ENCODE results near the gene PTPRU.

The PTPRU gene

DNA sequence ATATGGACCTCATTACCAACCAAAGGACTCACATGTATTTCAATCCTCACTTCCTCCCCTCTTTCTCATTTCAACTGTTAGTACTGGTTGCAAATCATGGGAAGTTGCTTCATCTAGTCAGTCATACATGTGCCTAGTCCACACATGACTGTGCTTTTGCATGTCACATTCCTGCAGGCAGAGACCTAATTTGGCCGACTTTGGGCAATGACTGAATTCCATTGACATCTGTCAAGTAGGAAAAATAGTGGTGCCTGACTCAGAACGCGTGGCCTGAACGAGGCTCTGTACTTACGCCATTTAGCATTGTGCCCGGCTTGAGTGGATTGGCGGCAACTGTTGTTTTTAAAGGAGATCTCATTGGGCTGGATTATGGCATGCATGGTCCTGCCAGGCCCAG lies 18.0 kb downstream of the PTPRU start:
- in situ Hi-C loops (cut with HindIII; ENCODE audit: low pct_unique_long_range_greater_than_20kb, low sequenced_read_pairs): no loop called here
- DNase-seq (ENCODE audit: low read depth in 1 of 2, low spot score in 1 of 2): no peak
- TF ChIP-seq JUND (IDR thresholded peaks at IDR 0.05; ENCODE audit: low read depth): no peak

DNA sequence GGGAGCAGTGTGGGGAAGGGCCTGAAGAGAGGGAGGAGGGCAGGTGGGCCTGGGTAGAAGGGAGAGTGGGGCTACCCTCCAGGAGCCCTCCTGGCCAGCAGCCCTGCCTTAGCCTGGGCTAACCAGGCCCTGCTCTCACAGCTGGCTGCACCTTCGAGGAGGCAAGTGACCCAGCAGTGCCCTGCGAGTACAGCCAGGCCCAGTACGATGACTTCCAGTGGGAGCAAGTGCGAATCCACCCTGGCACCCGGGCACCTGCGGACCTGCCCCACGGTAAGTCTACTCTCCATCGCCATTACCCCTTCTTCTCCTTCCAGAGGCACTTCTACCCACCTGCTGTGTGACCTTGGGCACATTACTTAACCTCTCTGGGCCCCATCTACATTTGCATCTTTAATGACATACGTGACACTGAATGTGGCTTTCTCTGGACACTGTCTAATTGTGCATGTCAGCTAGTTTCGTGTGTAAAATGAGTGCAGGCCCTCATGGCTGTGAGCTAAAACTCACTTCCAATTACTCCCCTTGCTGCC lies 18.9 kb downstream of the PTPRU start:
- DNase-seq (ENCODE audit: low read depth in 1 of 2, low spot score in 1 of 2): no peak
- no peak for TF ChIP-seq JUND (IDR thresholded peaks at IDR 0.05; ENCODE audit: low read depth)
- in situ Hi-C loops (cut with HindIII; ENCODE audit: low pct_unique_long_range_greater_than_20kb, low sequenced_read_pairs): no loop called here

DNA sequence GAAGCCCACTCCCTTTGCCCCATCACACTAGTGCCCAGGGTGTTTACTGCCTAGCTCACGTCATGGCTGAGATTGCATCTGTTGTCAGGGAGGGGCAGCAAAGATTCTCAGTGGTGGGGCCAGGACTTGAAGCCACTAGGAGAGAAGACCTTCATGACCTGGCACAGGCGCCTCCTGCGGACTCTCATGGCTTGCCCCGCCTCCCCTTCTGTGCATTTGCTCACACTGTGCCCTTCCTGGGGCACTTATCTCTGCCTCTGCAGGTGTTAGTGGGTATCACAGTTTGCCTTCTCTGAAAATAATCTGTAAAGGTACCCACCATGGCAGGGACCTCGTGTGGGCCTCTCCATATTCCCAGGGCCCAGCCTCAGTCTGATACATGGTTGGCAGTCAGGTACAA lies 20.1 kb downstream of the PTPRU start:
- no peak for TF ChIP-seq JUND (IDR thresholded peaks at IDR 0.05; ENCODE audit: low read depth)
- in situ Hi-C loops (cut with HindIII; ENCODE audit: low pct_unique_long_range_greater_than_20kb, low sequenced_read_pairs): no loop called here
- DNase-seq (ENCODE audit: low read depth in 1 of 2, low spot score in 1 of 2): no peak

DNA sequence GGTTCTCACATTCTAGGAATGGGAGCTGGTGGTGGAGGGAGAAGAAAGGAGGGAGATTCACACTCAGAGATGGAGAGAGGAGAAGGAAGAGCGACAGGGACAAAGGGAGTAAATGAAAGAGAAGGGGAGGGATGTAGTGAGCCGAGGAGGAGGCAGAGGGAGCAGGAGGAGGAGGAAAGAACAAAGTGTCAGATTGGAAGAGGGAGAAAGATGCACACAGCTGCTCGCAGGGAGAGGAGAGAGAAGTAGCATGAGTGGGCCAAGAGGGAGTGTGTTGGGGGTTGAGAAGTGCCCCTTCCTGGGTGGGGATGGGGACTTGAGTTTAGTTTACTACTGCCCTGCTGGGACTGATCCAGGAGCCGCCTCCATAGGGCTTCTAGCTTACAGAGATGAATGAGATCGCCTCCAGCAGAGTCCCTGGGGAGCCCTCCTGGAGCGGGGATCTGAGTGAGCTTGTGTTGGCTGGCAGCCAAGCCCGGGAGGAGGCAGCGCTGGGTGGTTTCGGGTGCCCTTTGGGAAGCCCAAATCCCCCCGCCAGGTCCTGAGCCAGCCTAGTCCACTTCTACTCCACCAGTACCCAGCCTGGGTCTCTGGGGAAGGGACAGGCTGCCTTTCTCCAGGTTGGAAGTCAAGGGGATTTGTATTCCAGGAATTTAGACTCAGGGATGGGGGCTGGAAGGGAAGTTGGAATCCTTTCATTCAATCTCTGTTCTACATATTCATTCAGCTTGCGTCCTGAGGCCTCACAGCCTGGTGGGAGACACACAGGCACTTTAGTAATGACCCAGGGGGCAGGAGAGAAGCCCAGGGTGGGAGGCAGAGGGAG lies 20.9 kb downstream of the PTPRU start:
- no peak for DNase-seq (ENCODE audit: low read depth in 1 of 2, low spot score in 1 of 2)
- TF ChIP-seq JUND (IDR thresholded peaks at IDR 0.05; ENCODE audit: low read depth): no peak
- in situ Hi-C loops (cut with HindIII; ENCODE audit: low pct_unique_long_range_greater_than_20kb, low sequenced_read_pairs): no loop called here

DNA sequence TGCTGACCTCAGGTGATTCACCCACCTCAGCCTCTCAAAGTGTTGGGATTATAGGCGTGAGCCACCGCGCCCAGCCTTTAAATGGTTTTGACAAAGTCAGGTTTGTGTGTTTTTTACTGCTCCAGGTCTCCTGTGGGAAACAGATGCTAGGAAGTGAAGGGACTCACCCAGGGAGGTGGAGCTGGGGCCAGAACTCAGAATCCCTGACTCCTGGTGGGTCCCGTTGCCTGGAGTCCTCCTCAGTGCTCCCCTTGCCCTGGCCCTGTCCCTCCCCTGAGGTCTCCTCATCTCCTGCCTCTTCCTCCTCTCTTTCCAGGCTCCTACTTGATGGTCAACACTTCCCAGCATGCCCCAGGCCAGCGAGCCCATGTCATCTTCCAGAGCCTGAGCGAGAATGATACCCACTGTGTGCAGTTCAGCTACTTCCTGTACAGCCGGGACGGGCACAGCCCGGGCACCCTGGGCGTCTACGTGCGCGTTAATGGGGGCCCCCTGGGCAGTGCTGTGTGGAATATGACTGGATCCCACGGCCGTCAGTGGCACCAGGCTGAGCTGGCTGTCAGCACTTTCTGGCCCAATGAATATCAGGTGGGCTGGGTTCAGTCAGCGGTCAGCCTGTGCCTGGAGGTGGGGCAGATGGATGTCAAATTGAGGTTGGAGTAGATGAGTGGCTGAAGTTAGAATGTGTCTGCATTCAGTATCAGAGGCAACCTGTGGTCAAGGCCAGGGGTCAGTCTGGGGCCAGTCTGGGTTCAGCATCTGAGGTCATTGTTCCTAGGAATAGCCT lies 22.1 kb downstream of the PTPRU start:
- no peak for DNase-seq (ENCODE audit: low read depth in 1 of 2, low spot score in 1 of 2)
- in situ Hi-C loops (cut with HindIII; ENCODE audit: low pct_unique_long_range_greater_than_20kb, low sequenced_read_pairs): no loop called here

DNA sequence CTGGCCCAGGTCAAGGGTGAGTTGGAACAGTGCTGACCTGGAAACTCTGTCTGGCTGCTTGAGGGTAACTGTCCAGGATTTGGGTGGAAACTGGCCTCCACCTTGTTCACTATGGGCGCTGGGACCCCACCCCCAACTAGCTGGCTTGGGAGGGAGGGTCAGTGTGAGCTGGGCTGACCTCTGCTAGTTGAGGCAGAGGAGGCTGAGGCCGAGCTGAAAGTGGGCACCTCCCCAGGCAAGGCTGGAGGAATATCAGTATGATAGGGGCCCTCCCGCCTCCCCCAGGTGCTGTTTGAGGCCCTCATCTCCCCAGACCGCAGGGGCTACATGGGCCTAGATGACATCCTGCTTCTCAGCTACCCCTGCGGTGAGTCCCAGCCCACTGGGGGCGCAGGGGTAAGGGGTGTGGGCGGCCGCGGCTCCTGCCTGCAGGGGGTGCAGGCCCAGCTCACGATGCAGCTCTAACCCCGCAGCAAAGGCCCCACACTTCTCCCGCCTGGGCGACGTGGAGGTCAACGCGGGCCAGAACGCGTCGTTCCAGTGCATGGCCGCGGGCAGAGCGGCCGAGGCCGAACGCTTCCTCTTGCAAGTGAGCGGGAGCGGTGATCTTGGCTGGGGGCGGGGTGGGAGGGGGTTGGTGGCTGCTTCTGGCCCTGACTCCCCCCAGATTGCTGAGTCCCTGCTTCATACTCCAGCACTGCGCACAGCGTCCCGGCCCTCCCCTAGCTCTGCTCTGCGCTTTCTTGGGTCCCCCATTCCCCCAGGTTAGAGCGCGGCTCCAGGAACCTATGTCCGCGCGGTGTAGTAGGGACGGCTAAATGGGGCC lies 22.9 kb downstream of the PTPRU start:
- peak in 1 of 2 experiments; percentile 23 for DNase-seq (ENCODE audit: low read depth in 1 of 2, low spot score in 1 of 2)
- no peak for TF ChIP-seq JUND (IDR thresholded peaks at IDR 0.05; ENCODE audit: low read depth)
- in situ Hi-C loops (cut with HindIII; ENCODE audit: low pct_unique_long_range_greater_than_20kb, low sequenced_read_pairs): no loop called here

More for the DNA sequence above, 22.1 kb downstream of the PTPRU start:
- TF ChIP-seq JUND (IDR thresholded peaks at IDR 0.05; ENCODE audit: low read depth): no peak

DNA sequence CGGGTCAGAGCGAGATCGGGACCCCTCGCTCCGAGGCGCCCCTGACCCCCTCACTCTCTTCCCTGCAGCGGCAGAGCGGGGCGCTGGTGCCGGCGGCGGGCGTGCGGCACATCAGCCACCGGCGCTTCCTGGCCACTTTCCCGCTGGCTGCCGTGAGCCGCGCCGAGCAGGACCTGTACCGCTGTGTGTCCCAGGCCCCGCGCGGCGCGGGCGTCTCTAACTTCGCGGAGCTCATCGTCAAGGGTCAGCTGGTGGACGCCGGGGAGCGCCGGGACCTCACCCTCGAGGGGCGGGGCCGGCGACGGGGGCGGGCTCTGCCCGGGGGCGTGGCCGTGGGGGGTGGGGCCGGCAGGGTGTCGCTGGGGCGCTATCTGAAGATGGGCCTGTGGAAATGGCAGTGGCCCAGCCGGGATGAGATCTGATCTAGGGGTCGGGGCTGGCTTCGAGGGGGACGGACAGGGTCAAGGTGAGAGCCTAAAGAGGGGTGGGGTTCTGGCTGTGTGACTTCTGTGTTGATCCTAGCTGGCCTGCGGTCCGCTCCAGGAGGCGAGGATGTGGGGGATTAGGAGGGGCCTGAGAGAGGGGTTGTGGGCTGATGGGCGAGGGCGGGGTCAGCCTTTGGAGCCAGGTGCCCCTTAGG lies 23.6 kb downstream of the PTPRU start:
- peak; percentile 65 to 74 for DNase-seq (ENCODE audit: low read depth in 1 of 2, low spot score in 1 of 2)
- in situ Hi-C loops (cut with HindIII; ENCODE audit: low pct_unique_long_range_greater_than_20kb, low sequenced_read_pairs): no loop called here
- TF ChIP-seq JUND (IDR thresholded peaks at IDR 0.05; ENCODE audit: low read depth): no peak

DNA sequence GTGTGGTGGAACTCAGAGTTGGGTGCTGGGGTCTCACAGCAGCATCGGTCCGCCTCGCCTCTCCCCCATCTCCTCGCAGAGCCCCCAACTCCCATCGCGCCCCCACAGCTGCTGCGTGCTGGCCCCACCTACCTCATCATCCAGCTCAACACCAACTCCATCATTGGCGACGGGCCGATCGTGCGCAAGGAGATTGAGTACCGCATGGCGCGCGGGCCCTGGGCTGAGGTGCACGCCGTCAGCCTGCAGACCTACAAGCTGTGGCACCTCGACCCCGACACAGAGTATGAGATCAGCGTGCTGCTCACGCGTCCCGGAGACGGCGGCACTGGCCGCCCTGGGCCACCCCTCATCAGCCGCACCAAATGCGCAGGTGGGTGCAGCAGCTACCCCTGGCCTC lies 24.2 kb downstream of the PTPRU start:
- in situ Hi-C loops (cut with HindIII; ENCODE audit: low pct_unique_long_range_greater_than_20kb, low sequenced_read_pairs): no loop called here
- no peak for DNase-seq (ENCODE audit: low read depth in 1 of 2, low spot score in 1 of 2)
- no peak for TF ChIP-seq JUND (IDR thresholded peaks at IDR 0.05; ENCODE audit: low read depth)

DNA sequence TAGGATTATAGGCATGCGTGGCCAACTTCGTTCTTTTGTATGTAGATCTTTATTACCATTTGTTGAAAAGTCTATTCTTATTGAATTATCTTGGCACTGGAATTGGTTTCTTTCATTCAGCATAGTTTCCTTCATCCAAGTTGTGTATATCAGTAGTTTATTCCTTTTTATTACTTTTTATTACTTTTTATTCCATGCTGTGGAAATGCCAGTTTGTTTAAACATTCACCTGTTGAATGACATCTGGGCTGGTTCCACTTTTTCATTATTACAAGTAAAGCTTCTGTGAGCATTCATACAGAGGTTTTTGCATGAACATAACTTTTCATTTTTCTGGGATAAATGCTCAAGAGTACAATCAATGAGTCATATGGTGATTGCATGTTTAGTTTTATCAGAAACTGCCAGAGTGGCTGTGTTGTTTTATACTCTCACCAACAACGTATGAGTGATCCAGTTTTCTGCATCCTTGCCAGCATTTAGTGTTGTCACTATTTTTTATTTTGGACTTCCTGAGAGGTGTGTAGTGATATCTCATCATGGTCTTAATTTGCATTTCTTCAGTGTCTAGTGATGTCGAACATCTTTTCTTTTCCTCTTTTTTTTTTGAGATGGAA lies 28.6 kb downstream of the PTPRU start:
- in situ Hi-C loops (cut with HindIII; ENCODE audit: low pct_unique_long_range_greater_than_20kb, low sequenced_read_pairs): no loop called here
- no peak for DNase-seq (ENCODE audit: low read depth in 1 of 2, low spot score in 1 of 2)
- no peak for TF ChIP-seq JUND (IDR thresholded peaks at IDR 0.05; ENCODE audit: low read depth)

DNA sequence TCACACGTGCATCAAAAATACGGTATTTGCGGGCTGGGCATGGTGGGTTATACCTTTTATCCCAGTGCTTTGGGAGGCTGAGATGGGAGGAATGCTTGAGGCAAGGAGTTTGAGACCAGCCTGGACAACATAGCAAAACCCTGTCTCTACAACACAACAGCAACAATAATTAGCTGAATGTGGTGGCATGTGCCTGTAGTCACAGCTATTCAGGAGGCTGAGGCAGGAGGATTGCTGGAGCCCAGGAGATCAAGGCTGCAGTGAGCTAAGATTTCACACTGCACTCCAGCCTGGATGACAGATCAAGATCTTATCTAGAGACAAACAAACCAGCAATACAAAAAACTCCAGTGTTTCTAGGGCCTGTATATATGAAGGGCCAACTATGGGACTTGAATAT lies 30.6 kb downstream of the PTPRU start:
- no peak for TF ChIP-seq JUND (IDR thresholded peaks at IDR 0.05; ENCODE audit: low read depth)
- in situ Hi-C loops (cut with HindIII; ENCODE audit: low pct_unique_long_range_greater_than_20kb, low sequenced_read_pairs): no loop called here
- DNase-seq (ENCODE audit: low read depth in 1 of 2, low spot score in 1 of 2): no peak

DNA sequence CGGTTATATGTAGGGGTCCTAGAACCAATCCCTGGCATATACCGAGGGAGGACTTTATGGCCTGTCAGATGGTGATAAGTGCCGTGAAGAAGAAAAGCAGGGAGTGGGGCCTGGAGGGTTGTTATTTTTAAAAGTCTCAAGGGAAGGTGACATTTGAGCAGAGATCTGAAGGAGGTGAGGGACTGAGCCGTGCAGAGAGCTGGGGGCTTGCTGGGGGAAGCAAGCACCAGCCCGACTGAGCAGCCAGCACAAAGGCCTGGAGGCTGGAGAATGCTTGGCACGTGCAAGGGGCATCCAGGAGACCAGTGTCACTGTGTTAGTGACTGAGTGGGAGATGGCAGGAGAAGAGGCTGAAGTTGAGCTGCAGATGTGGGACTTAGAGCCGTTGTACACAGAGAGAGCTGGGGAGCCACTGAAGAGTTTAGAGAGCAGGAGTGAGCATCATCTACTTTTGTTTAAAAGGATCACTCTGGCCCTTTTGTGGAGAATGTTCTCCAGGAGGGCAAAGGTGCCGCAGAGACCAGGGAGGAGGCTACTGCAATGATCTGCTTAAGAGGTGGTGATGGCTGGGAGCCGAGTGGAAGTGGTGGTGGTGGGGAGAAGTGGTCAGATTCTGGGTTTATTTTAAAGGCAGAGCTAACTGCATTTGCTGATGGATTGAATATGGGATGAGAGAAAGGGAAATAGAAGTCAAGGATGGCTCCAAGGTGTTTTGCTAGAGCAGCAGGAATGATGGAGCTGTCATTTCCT lies 31.2 kb downstream of the PTPRU start:
- DNase-seq (ENCODE audit: low read depth in 1 of 2, low spot score in 1 of 2): no peak
- TF ChIP-seq JUND (IDR thresholded peaks at IDR 0.05; ENCODE audit: low read depth): no peak
- in situ Hi-C loops (cut with HindIII; ENCODE audit: low pct_unique_long_range_greater_than_20kb, low sequenced_read_pairs): no loop called here

Data from T47D (cell line).